Activated CD4-positive, CD25-positive, alpha-beta regulatory T cell treated with anti-CD3 and anti-CD28 coated beads, Interleukin-2, amount 50 U/mL, for 24 hours (primary cell): ENCODE data around the gene WDPCP.
"Not testable (repeated sequence)": the region's sequence is repeated elsewhere in the genome, so short reads cannot be mapped to it uniquely, and the experiment has no call there.

Source experiments
- ATAC-seq, 2 donors: fragments of 150-1000 bp; cut with Tn5 transposase; one replicate each; pipeline ENCODE4 v1.10.0; 2021; ENCODE audit warnings: mild to moderate bottlenecking in 1 of 2, moderate library complexity in 1 of 2

The WDPCP gene

GRCh38 chr2:63192889-63193774 lies 395.1 kb downstream of the WDPCP start:
- no peak for ATAC-seq

- no peak for ATAC-seq
Observed at GRCh38 chr2:63192169-63192888, 395.9 kb downstream of the WDPCP start.

GRCh38 chr2:63189026-63189425 lies 399.3 kb downstream of the WDPCP start:
- ATAC-seq: no peak

- ATAC-seq: no peak
Observed at GRCh38 chr2:63186331-63186730, 401.9 kb downstream of the WDPCP start.

GRCh38 chr2:63163161-63163820 lies 425.0 kb downstream of the WDPCP start:
- ATAC-seq: no peak

- ATAC-seq: no peak
Observed at GRCh38 chr2:63159262-63159661, 429.0 kb downstream of the WDPCP start.

- not testable (repeated sequence) for ATAC-seq
Observed at GRCh38 chr2:63136683-63137082, 451.6 kb downstream of the WDPCP start.

GRCh38 chr2:63132020-63132419 lies 456.3 kb downstream of the WDPCP start:
- no peak for ATAC-seq

- ATAC-seq: no peak
Observed at GRCh38 chr2:63131196-63131595, 457.1 kb downstream of the WDPCP start.

GRCh38 chr2:63127594-63127993 lies 460.7 kb downstream of the WDPCP start:
- ATAC-seq: no peak

- ATAC-seq: no peak
Observed at GRCh38 chr2:63124850-63125249, 463.4 kb downstream of the WDPCP start.

GRCh38 chr2:63124218-63124617 lies 464.1 kb downstream of the WDPCP start:
- no peak for ATAC-seq

GRCh38 chr2:63122921-63123320 lies 465.4 kb downstream of the WDPCP start:
- no peak for ATAC-seq

- ATAC-seq: no peak
Observed at GRCh38 chr2:63121055-63121834, 467.0 kb downstream of the WDPCP start.

- no peak for ATAC-seq
Observed at GRCh38 chr2:63118821-63119220, 469.5 kb downstream of the WDPCP start.

GRCh38 chr2:63104482-63104881 lies 483.8 kb downstream of the WDPCP start:
- ATAC-seq: no peak

- no peak for ATAC-seq
Observed at GRCh38 chr2:63101954-63102353, 486.3 kb downstream of the WDPCP start.

- ATAC-seq: no peak
Observed at GRCh38 chr2:63099032-63099431, 489.2 kb downstream of the WDPCP start.

GRCh38 chr2:63096491-63096890 lies 491.8 kb downstream of the WDPCP start:
- no peak for ATAC-seq

GRCh38 chr2:63093502-63093901 lies 494.8 kb downstream of the WDPCP start:
- no peak for ATAC-seq

GRCh38 chr2:63092857-63093256 lies 495.4 kb downstream of the WDPCP start:
- no peak for ATAC-seq

GRCh38 chr2:63092401-63092800 lies 495.9 kb downstream of the WDPCP start:
- ATAC-seq: no peak

- ATAC-seq: no peak
Observed at GRCh38 chr2:63086687-63087086, 501.6 kb downstream of the WDPCP start.
